ENCODE data around the gene FGF12.

The FGF12 gene

DNA sequence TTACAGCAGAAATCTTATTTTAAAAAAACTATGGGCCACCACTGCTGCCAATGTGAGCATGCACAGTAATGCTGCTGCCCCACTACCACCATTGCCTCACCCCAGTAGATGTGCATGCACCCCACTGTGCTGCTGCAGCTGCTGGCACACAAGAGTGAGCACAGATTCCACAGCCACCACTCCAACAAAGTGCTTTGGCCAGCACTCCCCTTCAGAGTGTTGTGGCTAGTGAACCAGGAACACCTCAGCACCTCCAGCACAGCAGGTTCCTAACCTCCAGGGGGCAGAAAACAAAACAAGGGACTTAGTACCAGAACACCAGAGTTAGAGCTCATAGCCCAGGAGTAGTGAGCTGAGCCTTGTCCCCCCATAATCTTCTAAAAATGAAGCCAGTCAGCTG lies 636.8 kb downstream of the FGF12 start:
- H3K4me1 ChIP-seq (ENCODE audit: insufficient read depth, low read length) = peaks cover 6% of the 10 kb centered on the region; the same call in 1 of the 2 replicates
- no peak overlapping the region for H3K9ac ChIP-seq (ENCODE audit: low read depth, low read length)
- no peaks in the 10 kb centered on the region for H3K27me3 ChIP-seq (ENCODE audit: insufficient read depth, low read length)
- H3K9me3 ChIP-seq (ENCODE audit: insufficient read depth, low read depth, low read length) = no peaks in the 10 kb centered on the region
- no peaks in the 10 kb centered on the region for H3K36me3 ChIP-seq (ENCODE audit: insufficient read depth, low read length)
- no peak overlapping the region for H3K27ac ChIP-seq (ENCODE audit: low read depth, low read length)
- no peak overlapping the region for H3K4me3 ChIP-seq (ENCODE audit: low read length)
